ENCODE measurements around the gene TMEM14A.

The TMEM14A gene

GRCh38 chr6:52640916-52641315 lies 30.0 kb upstream of the TMEM14A start:
- Histone ChIP-seq H3K9me3 (ENCODE audit: low read length) (no peaks in the 10 kb centered on the region), H3F3A (ENCODE audit: insufficient read depth, low read length) (no peaks in the 10 kb centered on the region), H4K20me1 (ENCODE audit: insufficient read depth, low read length) (no peaks in the 10 kb centered on the region), H3K4me1 (ENCODE audit: insufficient read depth, low read length, severe bottlenecking) (no peaks in the 10 kb centered on the region), H3K27me3 (ENCODE audit: insufficient read depth, low read length) (no peaks in the 10 kb centered on the region; the same call in 1 of the 2 replicates), H3K9ac (ENCODE audit: low read length) (no peak overlapping the region), H3K79me2 (ENCODE audit: insufficient read depth, low read length) (no peaks in the 10 kb centered on the region), H3K27ac (ENCODE audit: low read depth, low read length, poor library complexity, severe bottlenecking) (no peak overlapping the region), H3K4me2 (ENCODE audit: low read length) (no peak overlapping the region), H3K36me3 (ENCODE audit: insufficient read depth, low read length) (no peaks in the 10 kb centered on the region; the same call in 1 of the 2 replicates), H3K4me3 (ENCODE audit: low read depth, low read length, poor library complexity, severe bottlenecking) (no peak overlapping the region), H2AFZ (ENCODE audit: low read length) (no peak overlapping the region), H3K9me2 (ENCODE audit: low read depth, low read length) (no peaks in the 10 kb centered on the region)
- TF ChIP-seq CTCF (IDR thresholded peaks at IDR 0.05; ENCODE audit: low read length) (no peak), EZH2 (IDR thresholded peaks at IDR 0.05; ENCODE audit: borderline replicate concordance, low read length) (no peak)

GRCh38 chr6:52641388-52641787 lies 29.5 kb upstream of the TMEM14A start:
- no peak overlapping the region for H3K27ac ChIP-seq (ENCODE audit: low read depth, low read length, poor library complexity, severe bottlenecking)
- no peak overlapping the region for H3K9ac ChIP-seq (ENCODE audit: low read length)
- H2AFZ ChIP-seq (ENCODE audit: low read length), result no peak overlapping the region
- no peaks in the 10 kb centered on the region for H3K9me2 ChIP-seq (ENCODE audit: low read depth, low read length)
- H3F3A ChIP-seq (ENCODE audit: insufficient read depth, low read length), result no peaks in the 10 kb centered on the region
- no peaks in the 10 kb centered on the region; the same call in 1 of the 2 replicates for H3K36me3 ChIP-seq (ENCODE audit: insufficient read depth, low read length)
- no peaks in the 10 kb centered on the region for H3K4me1 ChIP-seq (ENCODE audit: insufficient read depth, low read length, severe bottlenecking)
- TF ChIP-seq EZH2 (IDR thresholded peaks at IDR 0.05; ENCODE audit: borderline replicate concordance, low read length) (no peak), CTCF (IDR thresholded peaks at IDR 0.05; ENCODE audit: low read length) (no peak)
- H3K79me2 ChIP-seq (ENCODE audit: insufficient read depth, low read length), result no peaks in the 10 kb centered on the region
- H4K20me1 ChIP-seq (ENCODE audit: insufficient read depth, low read length), result no peaks in the 10 kb centered on the region
- H3K27me3 ChIP-seq (ENCODE audit: insufficient read depth, low read length), result no peaks in the 10 kb centered on the region; the same call in 1 of the 2 replicates
- no peak overlapping the region for H3K4me3 ChIP-seq (ENCODE audit: low read depth, low read length, poor library complexity, severe bottlenecking)
- no peaks in the 10 kb centered on the region for H3K9me3 ChIP-seq (ENCODE audit: low read length)
- no peak overlapping the region for H3K4me2 ChIP-seq (ENCODE audit: low read length)

GRCh38 chr6:52641826-52642225 lies 29.1 kb upstream of the TMEM14A start:
- Histone ChIP-seq H3K36me3 (ENCODE audit: insufficient read depth, low read length) (no peaks in the 10 kb centered on the region; the same call in 1 of the 2 replicates), H3K4me2 (ENCODE audit: low read length) (no peak overlapping the region), H3K4me1 (ENCODE audit: insufficient read depth, low read length, severe bottlenecking) (no peaks in the 10 kb centered on the region), H2AFZ (ENCODE audit: low read length) (no peak overlapping the region), H3F3A (ENCODE audit: insufficient read depth, low read length) (no peaks in the 10 kb centered on the region), H3K27ac (ENCODE audit: low read depth, low read length, poor library complexity, severe bottlenecking) (no peak overlapping the region), H3K4me3 (ENCODE audit: low read depth, low read length, poor library complexity, severe bottlenecking) (no peak overlapping the region), H3K9me2 (ENCODE audit: low read depth, low read length) (no peaks in the 10 kb centered on the region), H3K9me3 (ENCODE audit: low read length) (no peaks in the 10 kb centered on the region), H3K27me3 (ENCODE audit: insufficient read depth, low read length) (no peaks in the 10 kb centered on the region; the same call in 1 of the 2 replicates), H3K9ac (ENCODE audit: low read length) (no peak overlapping the region), H3K79me2 (ENCODE audit: insufficient read depth, low read length) (no peaks in the 10 kb centered on the region), H4K20me1 (ENCODE audit: insufficient read depth, low read length) (no peaks in the 10 kb centered on the region)
- TF ChIP-seq EZH2 (IDR thresholded peaks at IDR 0.05; ENCODE audit: borderline replicate concordance, low read length) (no peak), CTCF (IDR thresholded peaks at IDR 0.05; ENCODE audit: low read length) (no peak)
